ENCODE data around the gene ZNF267. TPM values are rescaled to one million over a fixed set of nuclear protein-coding genes. Genes with fewer than 3 reads are reported as not detected.

ZNF267 gene
- total RNA-seq, 1 donor from 2014 or later, result 14.2 TPM

DNA sequence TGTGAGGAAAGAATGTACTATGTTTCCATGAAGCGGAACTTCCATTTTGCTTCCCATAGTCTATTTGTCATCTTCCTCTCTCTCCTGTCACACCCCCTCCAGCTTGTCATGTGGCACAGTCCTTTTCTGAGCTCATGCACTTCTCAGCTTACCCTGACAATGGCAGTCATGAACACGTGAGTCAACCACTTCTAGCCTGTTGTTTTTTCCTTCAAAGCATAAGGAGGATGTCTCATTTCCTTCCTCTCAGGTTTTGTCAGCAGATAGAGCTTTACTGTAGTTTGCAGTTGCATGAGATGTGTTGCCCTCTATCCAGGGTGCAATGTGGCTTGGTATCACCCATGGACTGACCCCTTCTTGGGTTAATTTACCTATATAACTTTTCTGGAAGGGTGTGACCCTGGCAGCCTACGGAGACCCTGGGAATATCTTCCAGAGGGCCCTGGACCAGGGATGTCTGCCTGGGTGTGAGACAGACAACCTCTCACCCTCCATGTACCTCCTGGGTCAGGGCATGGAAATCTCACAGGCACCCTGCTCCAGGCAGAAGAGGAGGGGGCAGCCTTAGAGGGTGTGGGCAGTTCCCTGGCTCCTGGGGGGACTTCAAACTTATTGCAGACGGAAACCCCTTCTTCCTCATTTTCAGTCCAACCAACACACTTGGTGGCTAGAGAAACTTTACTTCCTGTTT lies 4.0 kb upstream of the ZNF267 start:
- Histone ChIP-seq H3K4me1 (peaks cover 10% of the 10 kb centered on the region), H3K36me3 (no peaks in the 10 kb centered on the region), H3K9me3 (no peaks in the 10 kb centered on the region), H3K4me3 (no peak overlapping the region), H3K27me3 (no peaks in the 10 kb centered on the region), H3K27ac (peak overlapping the region; percentile 49)
- intact Hi-C loops (cut with DNase I), result loop anchor here (5.0 to 10.0 kb wide), 4 partner anchors 165 to 1495 kb away; partner anchors contain the start of genes ARMC5, MYL11 and TBC1D10B
- peak in 1 of 2 donors; percentile 82 for DNase-seq (ENCODE audit: extremely low spot score in 2 of 2)
- TF ChIP-seq POLR2AphosphoS5 (IDR thresholded peaks at IDR 0.05; ENCODE audit: insufficient read depth in 1 of 2, low read depth in 1 of 2) (peak in 1 of 2 donors; percentile 57), POLR2A (IDR thresholded peaks at IDR 0.05) (no peak)
- TF ChIP-seq, protein P1, sequence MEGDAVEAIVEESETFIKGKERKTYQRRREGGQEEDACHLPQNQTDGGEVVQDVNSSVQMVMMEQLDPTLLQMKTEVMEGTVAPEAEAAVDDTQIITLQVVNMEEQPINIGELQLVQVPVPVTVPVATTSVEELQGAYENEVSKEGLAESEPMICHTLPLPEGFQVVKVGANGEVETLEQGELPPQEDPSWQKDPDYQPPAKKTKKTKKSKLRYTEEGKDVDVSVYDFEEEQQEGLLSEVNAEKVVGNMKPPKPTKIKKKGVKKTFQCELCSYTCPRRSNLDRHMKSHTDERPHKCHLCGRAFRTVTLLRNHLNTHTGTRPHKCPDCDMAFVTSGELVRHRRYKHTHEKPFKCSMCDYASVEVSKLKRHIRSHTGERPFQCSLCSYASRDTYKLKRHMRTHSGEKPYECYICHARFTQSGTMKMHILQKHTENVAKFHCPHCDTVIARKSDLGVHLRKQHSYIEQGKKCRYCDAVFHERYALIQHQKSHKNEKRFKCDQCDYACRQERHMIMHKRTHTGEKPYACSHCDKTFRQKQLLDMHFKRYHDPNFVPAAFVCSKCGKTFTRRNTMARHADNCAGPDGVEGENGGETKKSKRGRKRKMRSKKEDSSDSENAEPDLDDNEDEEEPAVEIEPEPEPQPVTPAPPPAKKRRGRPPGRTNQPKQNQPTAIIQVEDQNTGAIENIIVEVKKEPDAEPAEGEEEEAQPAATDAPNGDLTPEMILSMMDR (IDR thresholded peaks at IDR 0.05), result no peak

DNA sequence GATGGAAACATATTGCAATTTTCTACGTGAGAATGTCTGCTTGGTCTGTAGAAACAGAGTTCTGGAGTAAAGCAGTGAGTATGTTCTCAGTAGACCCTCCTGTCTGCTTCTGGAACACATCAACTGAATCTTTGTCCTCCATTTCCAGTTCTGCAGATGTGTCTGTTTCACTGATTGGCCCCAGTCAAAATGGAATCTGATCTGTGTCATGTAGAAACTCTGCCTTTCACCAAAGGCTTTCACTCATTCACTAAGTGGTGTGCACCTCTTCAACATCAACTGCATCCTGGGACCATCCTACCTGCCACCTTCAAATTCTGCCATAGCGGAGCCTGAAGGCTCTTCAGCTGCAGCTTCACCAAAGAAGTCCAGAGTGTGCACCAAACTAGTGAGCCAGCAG lies 2.8 kb upstream of the ZNF267 start:
- no peaks in the 10 kb centered on the region for H3K27me3 ChIP-seq
- H3K9me3 ChIP-seq, result no peaks in the 10 kb centered on the region
- no peak overlapping the region for H3K4me3 ChIP-seq
- intact Hi-C loops (cut with DNase I), result loop anchor here (10.0 kb wide), 2 partner anchors 416 to 1496 kb away; partner anchors contain the start of genes ARMC5, MYL11 and TBC1D10B
- no peaks in the 10 kb centered on the region for H3K36me3 ChIP-seq
- no peak for DNase-seq (ENCODE audit: extremely low spot score in 2 of 2)
- TF ChIP-seq, protein P1 (IDR thresholded peaks at IDR 0.05), result no peak
- TF ChIP-seq POLR2A (IDR thresholded peaks at IDR 0.05), result no peak
- TF ChIP-seq POLR2AphosphoS5 (IDR thresholded peaks at IDR 0.05; ENCODE audit: insufficient read depth in 1 of 2, low read depth in 1 of 2), result no peak
- H3K27ac ChIP-seq, result no peak overlapping the region
- H3K4me1 ChIP-seq, result peaks cover 22% of the 10 kb centered on the region

DNA sequence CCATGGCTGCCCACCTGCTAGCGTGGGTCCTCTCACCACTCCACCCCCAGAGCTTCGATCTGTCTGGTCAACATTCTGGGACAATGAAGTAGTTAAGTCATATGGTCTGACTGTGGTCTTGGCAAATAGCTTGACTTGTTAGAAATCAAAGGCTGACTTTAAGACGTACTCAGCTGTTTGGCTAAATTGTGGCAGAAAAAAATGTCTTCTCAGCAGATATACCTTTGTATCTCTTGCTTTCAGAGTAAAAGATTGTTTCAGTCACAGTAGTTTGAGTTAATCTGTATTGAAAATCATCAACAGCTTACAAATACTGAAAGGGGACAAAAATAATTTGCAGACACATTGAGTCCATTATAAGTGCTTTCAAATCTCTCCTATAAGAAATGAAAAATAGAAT lies 2.1 kb upstream of the ZNF267 start:
- H3K27ac ChIP-seq, result no peak overlapping the region
- no peak for DNase-seq (ENCODE audit: extremely low spot score in 2 of 2)
- no peaks in the 10 kb centered on the region for H3K27me3 ChIP-seq
- TF ChIP-seq POLR2AphosphoS5 (IDR thresholded peaks at IDR 0.05; ENCODE audit: insufficient read depth in 1 of 2, low read depth in 1 of 2) (no peak), POLR2A (IDR thresholded peaks at IDR 0.05) (no peak)
- TF ChIP-seq, protein P1 (IDR thresholded peaks at IDR 0.05), result no peak
- H3K36me3 ChIP-seq, result no peaks in the 10 kb centered on the region
- no peaks in the 10 kb centered on the region for H3K9me3 ChIP-seq
- H3K4me3 ChIP-seq, result no peak overlapping the region
- H3K4me1 ChIP-seq, result peaks cover 29% of the 10 kb centered on the region
- intact Hi-C loops (cut with DNase I), result loop anchor here (10.0 kb wide), 2 partner anchors 417 to 1497 kb away; partner anchors contain the start of genes ARMC5, MYL11 and TBC1D10B

DNA sequence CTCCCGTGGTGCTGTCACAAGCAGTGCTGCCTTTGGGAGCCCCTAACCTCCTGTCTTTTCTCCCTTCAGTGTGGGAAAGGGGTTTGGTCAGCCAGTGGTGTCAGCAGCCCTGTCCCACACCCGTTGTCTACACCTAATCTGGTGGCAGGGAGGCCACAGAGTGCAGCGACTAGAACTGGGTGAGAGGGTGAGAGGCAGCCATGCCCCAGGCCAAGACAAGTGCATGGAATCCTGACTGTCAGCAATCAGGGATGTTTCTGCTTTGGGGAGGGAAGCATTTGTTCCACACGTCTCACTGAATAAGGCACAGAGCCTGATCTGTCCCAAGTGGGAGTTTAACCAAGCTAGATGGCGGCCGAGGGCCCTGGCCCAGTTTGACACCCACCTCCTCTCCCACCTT lies 1.4 kb upstream of the ZNF267 start:
- Histone ChIP-seq H3K27ac (no peak overlapping the region), H3K9me3 (no peaks in the 10 kb centered on the region), H3K4me1 (peaks cover 36% of the 10 kb centered on the region), H3K27me3 (no peaks in the 10 kb centered on the region), H3K4me3 (no peak overlapping the region), H3K36me3 (no peaks in the 10 kb centered on the region)
- DNase-seq (ENCODE audit: extremely low spot score in 2 of 2), result peak in 1 of 2 donors; percentile 79
- no peak for TF ChIP-seq POLR2A (IDR thresholded peaks at IDR 0.05)
- TF ChIP-seq, protein P1 (IDR thresholded peaks at IDR 0.05), result no peak
- TF ChIP-seq POLR2AphosphoS5 (IDR thresholded peaks at IDR 0.05; ENCODE audit: insufficient read depth in 1 of 2, low read depth in 1 of 2), result no peak
- intact Hi-C loops (cut with DNase I), result loop anchor here (10.0 kb wide), 2 partner anchors 417 to 1497 kb away; partner anchors contain the start of genes ARMC5, MYL11 and TBC1D10B

Data from vagina (tissue), 2 donors.